Neural progenitor cell (in vitro differentiated cells): ENCODE results near the gene TTC21A. TPM values are rescaled to one million over a fixed set of nuclear protein-coding genes. Genes with fewer than 3 reads are reported as not detected.

Experiments used
- DNase-seq: peaks from one replicate; pipeline ENCODE4 v3.0.0-alpha.2; 2016; ENCODE audit warnings: low spot score
- H2AFZ ChIP-seq: fragments of 200-600 bp; sonication (generic); replicated peaks from 2 replicates; pipeline ENCODE4 v1.6.1; 2016; ENCODE audit warnings: antibody characterized with exemption
- H3F3A ChIP-seq: fragments of 200-600 bp; sonication (generic); 2 replicates; pipeline ENCODE4 v1.6.1; 2016; ENCODE audit warnings: antibody characterized with exemption, low read depth
- H3K27ac ChIP-seq: fragments of 200-600 bp; sonication (generic); 2 replicates; pipeline ENCODE4 v1.5.1; 2016; ENCODE audit warnings: mild to moderate bottlenecking
- H3K27me3 ChIP-seq: fragments of 200-600 bp; sonication (generic); 2 replicates; pipeline ENCODE4 v1.6.1; 2016; ENCODE audit warnings: mild to moderate bottlenecking, moderate library complexity
- H3K36me3 ChIP-seq: fragments of 200-600 bp; sonication (generic); 2 replicates; pipeline ENCODE4 v1.5.1; 2016
- H3K4me1 ChIP-seq: fragments of 200-600 bp; sonication (generic); 2 replicates; pipeline ENCODE4 v1.6.1; 2016; ENCODE audit warnings: mixed run types
- H3K4me2 ChIP-seq: fragments of 200-600 bp; sonication (generic); 2 replicates; pipeline ENCODE4 v1.6.1; 2016
- H3K4me3 ChIP-seq: fragments of 200-600 bp; sonication (generic); 2 replicates; pipeline ENCODE4 v1.5.1; 2016
- H3K79me2 ChIP-seq: fragments of 200-600 bp; sonication (generic); 2 replicates; pipeline ENCODE4 v1.6.1; 2016; ENCODE audit warnings: low read depth
- H3K9ac ChIP-seq: fragments of 200-600 bp; sonication (generic); 2 replicates; pipeline ENCODE4 v1.6.1; 2016
- H3K9me3 ChIP-seq: fragments of 200-600 bp; sonication (generic); 2 replicates; pipeline ENCODE4 v1.5.1; 2016; ENCODE audit warnings: low read depth
- H4K20me1 ChIP-seq: fragments of 200-600 bp; sonication (generic); 2 replicates; pipeline ENCODE4 v1.6.1; 2016; ENCODE audit warnings: low read depth
- H3K27ac Mint-ChIP-seq: 3 replicates; pipeline ENCODE4 v1.8.0; 2021; ENCODE audit warnings: mixed read lengths
- H3K27me3 Mint-ChIP-seq: 2 replicates; pipeline ENCODE4 v1.8.0; 2022; ENCODE audit warnings: low read depth, mild to moderate bottlenecking, inconsistent platforms, moderate library complexity, mixed read lengths; ENCODE audit not compliant: insufficient read depth
- H3K36me3 Mint-ChIP-seq: 3 replicates; pipeline ENCODE4 v1.8.0; 2021; ENCODE audit warnings: mixed read lengths
- H3K4me1 Mint-ChIP-seq: 3 replicates; pipeline ENCODE4 v1.8.0; 2021; ENCODE audit warnings: mixed read lengths
- H3K4me3 Mint-ChIP-seq: 3 replicates; pipeline ENCODE4 v1.8.0; 2021; ENCODE audit warnings: mild to moderate bottlenecking, moderate library complexity, mixed read lengths
- H3K9me3 Mint-ChIP-seq: 3 replicates; pipeline ENCODE4 v1.8.0; 2020; ENCODE audit warnings: mixed read lengths
- EZH2 ChIP-seq: fragments of 200-600 bp; sonication (generic); IDR thresholded peaks from 2 replicates; pipeline ENCODE4 v1.6.1; 2017; ENCODE audit warnings: antibody characterized with exemption, mild to moderate bottlenecking, moderate library complexity
- EZH2phosphoT487 ChIP-seq: fragments of 200-600 bp; sonication (generic); IDR thresholded peaks from 2 replicates; pipeline ENCODE4 v1.6.1; 2017; ENCODE audit warnings: antibody characterized with exemption
- total RNA-seq: library from RNA; depleted of rRNA; stranded (reverse); fragments of >200 nt; gene quantifications from 2 replicates; pipeline ENCODE4 v1.2.3, GENCODE V29; 2015; ENCODE audit warnings: low replicate concordance
- TF ChIP-seq, protein P1 (sequence below): fragments of 200-600 bp; sonication (generic); IDR thresholded peaks from 2 replicates; pipeline ENCODE4 v1.5.1; 2017; ENCODE audit warnings: antibody characterized with exemption, mild to moderate bottlenecking

TTC21A gene
- total RNA-seq, 1 donor from 2014 or later, result 1.2 TPM

DNA sequence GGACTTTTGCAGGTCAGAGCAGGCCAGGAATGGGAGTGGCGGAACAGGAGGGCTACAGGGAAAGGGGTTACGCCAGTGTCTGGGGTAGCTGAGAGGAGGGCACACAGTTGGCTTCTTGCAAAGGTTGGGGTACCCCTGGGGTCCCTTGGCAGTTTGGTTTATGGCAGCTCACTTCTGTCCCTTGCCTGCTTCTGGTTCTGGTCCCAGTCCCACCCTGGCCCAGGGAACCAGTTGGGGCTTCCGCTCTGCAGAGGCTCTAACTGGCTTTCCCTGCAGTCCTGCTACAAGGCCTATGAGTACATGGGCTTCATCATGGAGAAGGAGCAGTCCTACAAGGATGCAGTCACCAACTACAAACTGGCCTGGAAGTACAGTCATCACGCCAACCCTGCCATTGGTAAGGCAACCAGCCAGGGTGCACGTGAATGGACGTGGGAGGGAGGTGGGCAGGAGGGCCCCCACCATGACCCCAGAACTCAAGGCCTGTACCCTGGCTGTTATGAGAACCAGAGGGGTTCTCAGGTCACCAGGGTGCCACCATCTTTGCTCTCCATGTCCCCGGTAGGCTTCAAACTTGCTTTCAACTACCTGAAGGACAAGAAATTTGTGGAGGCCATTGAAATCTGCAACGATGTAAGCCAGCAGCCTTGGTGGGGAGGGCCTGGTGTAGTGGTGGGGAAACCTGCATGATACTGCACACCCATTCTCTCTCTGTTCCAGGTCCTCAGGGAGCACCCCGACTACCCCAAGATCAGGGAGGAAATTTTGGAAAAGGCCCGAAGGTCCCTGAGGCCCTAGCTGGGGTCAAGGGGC, 30.7 kb downstream of the TTC21A start:
- TF ChIP-seq EZH2 (no peak), EZH2phosphoT487 (no peak)
- TF ChIP-seq, protein P1, sequence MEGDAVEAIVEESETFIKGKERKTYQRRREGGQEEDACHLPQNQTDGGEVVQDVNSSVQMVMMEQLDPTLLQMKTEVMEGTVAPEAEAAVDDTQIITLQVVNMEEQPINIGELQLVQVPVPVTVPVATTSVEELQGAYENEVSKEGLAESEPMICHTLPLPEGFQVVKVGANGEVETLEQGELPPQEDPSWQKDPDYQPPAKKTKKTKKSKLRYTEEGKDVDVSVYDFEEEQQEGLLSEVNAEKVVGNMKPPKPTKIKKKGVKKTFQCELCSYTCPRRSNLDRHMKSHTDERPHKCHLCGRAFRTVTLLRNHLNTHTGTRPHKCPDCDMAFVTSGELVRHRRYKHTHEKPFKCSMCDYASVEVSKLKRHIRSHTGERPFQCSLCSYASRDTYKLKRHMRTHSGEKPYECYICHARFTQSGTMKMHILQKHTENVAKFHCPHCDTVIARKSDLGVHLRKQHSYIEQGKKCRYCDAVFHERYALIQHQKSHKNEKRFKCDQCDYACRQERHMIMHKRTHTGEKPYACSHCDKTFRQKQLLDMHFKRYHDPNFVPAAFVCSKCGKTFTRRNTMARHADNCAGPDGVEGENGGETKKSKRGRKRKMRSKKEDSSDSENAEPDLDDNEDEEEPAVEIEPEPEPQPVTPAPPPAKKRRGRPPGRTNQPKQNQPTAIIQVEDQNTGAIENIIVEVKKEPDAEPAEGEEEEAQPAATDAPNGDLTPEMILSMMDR, result no peak
- H3K36me3 ChIP-seq, result no peaks in the 10 kb centered on the region
- no peak overlapping the region for H3K4me3 ChIP-seq
- no peaks in the 10 kb centered on the region for H3K9me3 ChIP-seq
- H3K4me1 ChIP-seq, result no peaks in the 10 kb centered on the region
- H3K4me1 Mint-ChIP-seq, result no peaks in the 10 kb centered on the region
- no peaks in the 10 kb centered on the region for H3K27me3 ChIP-seq
- H3F3A ChIP-seq, result no peaks in the 10 kb centered on the region
- H3K27me3 Mint-ChIP-seq, result peaks cover 4% of the 10 kb centered on the region
- H2AFZ ChIP-seq, result no peak overlapping the region
- no peaks in the 10 kb centered on the region for H3K79me2 ChIP-seq
- H4K20me1 ChIP-seq, result no peaks in the 10 kb centered on the region
- no peak overlapping the region for H3K4me2 ChIP-seq
- no peak overlapping the region for H3K27ac ChIP-seq
- no peaks in the 10 kb centered on the region for H3K9me3 Mint-ChIP-seq
- H3K36me3 Mint-ChIP-seq, result peaks cover 9% of the 10 kb centered on the region
- no peak for DNase-seq
- H3K4me3 Mint-ChIP-seq, result no peak overlapping the region
- H3K27ac Mint-ChIP-seq, result peak overlapping the region; percentile 6
- H3K9ac ChIP-seq, result no peak overlapping the region

DNA sequence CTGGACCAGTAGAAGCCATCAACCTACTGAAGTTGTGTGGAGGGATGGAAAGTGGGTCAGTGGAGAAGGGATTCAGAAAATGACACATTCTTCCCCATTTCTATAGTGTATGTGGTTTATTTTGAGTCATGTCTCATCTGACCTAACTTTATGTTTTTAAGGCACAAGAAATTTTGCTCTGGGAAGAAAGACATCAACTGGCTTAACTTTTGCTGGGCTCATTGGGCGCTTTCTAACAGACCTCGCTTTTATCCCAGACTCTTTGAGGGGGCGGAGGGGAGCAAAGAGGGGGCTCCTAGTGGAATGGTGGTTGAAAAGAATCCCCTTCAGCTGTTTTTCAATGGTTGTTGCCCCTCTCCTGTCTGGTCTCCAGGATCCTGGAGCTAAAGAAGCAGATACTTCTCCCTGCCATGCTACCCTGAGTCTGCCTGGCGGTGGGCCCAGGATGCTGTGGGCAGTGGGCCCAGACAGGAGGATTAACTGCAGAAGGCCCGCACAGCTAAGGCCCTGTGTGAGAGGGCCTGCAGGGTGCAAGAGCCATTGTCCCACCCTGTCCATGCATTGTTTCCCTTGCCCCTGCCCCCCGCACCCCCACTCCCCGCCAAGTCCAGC, 31.4 kb downstream of the TTC21A start:
- H3K4me3 Mint-ChIP-seq, result no peak overlapping the region
- Histone ChIP-seq H2AFZ (no peak overlapping the region), H3F3A (no peaks in the 10 kb centered on the region), H3K79me2 (no peaks in the 10 kb centered on the region), H3K9ac (no peak overlapping the region), H3K4me1 (no peaks in the 10 kb centered on the region), H3K36me3 (no peaks in the 10 kb centered on the region), H3K4me2 (no peak overlapping the region), H3K9me3 (no peaks in the 10 kb centered on the region), H4K20me1 (no peaks in the 10 kb centered on the region), H3K27ac (no peak overlapping the region), H3K4me3 (no peak overlapping the region), H3K27me3 (no peaks in the 10 kb centered on the region)
- no peak overlapping the region for H3K27ac Mint-ChIP-seq
- H3K36me3 Mint-ChIP-seq, result peaks cover 9% of the 10 kb centered on the region
- H3K9me3 Mint-ChIP-seq, result no peaks in the 10 kb centered on the region
- no peak for DNase-seq
- H3K4me1 Mint-ChIP-seq, result no peaks in the 10 kb centered on the region
- TF ChIP-seq, protein P1, result no peak
- TF ChIP-seq EZH2 (no peak), EZH2phosphoT487 (no peak)
- peaks cover 4% of the 10 kb centered on the region for H3K27me3 Mint-ChIP-seq

DNA sequence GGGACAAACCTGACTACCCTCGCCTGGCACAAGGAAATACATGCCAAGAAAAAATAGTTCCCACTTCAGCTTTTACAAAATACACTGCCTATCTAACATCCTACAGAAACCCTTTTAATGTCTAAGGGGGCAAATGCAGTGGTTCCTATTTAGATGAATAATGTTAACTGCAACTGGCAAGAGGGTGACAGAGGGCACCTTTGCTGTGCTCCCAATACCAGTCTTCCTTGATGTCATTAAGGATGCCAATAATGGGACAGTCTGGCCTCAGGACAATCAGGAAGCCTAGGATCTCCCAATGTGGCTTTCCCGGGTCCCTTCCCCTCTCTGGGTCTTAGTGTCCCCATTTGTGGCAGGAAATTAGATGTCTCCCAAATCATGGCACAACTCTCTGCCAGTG, 32.0 kb downstream of the TTC21A start:
- peaks cover 10% of the 10 kb centered on the region for H3K36me3 Mint-ChIP-seq
- peaks cover 5% of the 10 kb centered on the region for H3K27me3 Mint-ChIP-seq
- Histone ChIP-seq H4K20me1 (no peaks in the 10 kb centered on the region), H3K9me3 (no peaks in the 10 kb centered on the region), H3K27ac (no peak overlapping the region), H3K27me3 (no peaks in the 10 kb centered on the region), H3F3A (no peaks in the 10 kb centered on the region), H3K36me3 (no peaks in the 10 kb centered on the region), H2AFZ (no peak overlapping the region), H3K9ac (no peak overlapping the region), H3K4me2 (no peak overlapping the region), H3K79me2 (no peaks in the 10 kb centered on the region), H3K4me1 (no peaks in the 10 kb centered on the region), H3K4me3 (no peak overlapping the region)
- H3K4me1 Mint-ChIP-seq, result peaks cover under 1% of the 10 kb centered on the region
- H3K27ac Mint-ChIP-seq, result no peak overlapping the region
- H3K9me3 Mint-ChIP-seq, result no peaks in the 10 kb centered on the region
- no peak for DNase-seq
- TF ChIP-seq EZH2phosphoT487 (no peak), EZH2 (no peak)
- TF ChIP-seq, protein P1, result no peak
- H3K4me3 Mint-ChIP-seq, result no peak overlapping the region
